Mucosa of descending colon (tissue), 3 donors: ENCODE results near the gene SDF4. TPM values are rescaled to one million over a fixed set of nuclear protein-coding genes. Genes with fewer than 3 reads are reported as not detected.

Source experiments
- ATAC-seq: fragments of 200-7000 bp; cut with Tn5 transposase; one replicate; pipeline ENCODE4 v1.9.1; 2020; ENCODE audit warnings: mild to moderate bottlenecking, moderate library complexity
- DNase-seq, 3 donors: peaks; one replicate each; pipeline ENCODE4 v3.0.0-alpha.2; 2020
- H3K36me3 ChIP-seq: fragments of 200-600 bp; one replicate; pipeline ENCODE4 v1.8.0; 2021; ENCODE audit warnings: low read depth, mild to moderate bottlenecking
- H3K4me1 ChIP-seq: fragments of 200-600 bp; one replicate; pipeline ENCODE4 v1.8.0; 2021; ENCODE audit warnings: low read depth, mild to moderate bottlenecking
- H3K4me3 ChIP-seq: fragments of 200-600 bp; one replicate; pipeline ENCODE4 v1.8.0; 2021; ENCODE audit warnings: mild to moderate bottlenecking
- H3K9me3 ChIP-seq: fragments of 200-600 bp; one replicate; pipeline ENCODE4 v1.8.0; 2021; ENCODE audit warnings: mild to moderate bottlenecking
- intact Hi-C, 2 donors: fragments of 100-400 bp; cut with DNase I in 1 of 2; cut with micrococcal nuclease in 1 of 2; formaldehyde crosslinking; loops; one replicate each; pipeline versions ENCODE4 v1.11.0 to v1.11.1; 2022; cut with DNase I, micrococcal nuclease
- total RNA-seq, 3 donors: library from RNA; stranded (reverse); fragmentation: NEBNext Ultra II Directional in 2 of 3; extraction: Animal tissue kit (Norgen Biotek cat#: 25700) in 2 of 3; gene quantifications; one replicate each; pipeline versions ENCODE4 v1.2.1 to v1.2.4, GENCODE V29; 2021 to 2023
- TF ChIP-seq, protein P1 (sequence below): fragments of 200-600 bp; IDR thresholded peaks from one replicate; pipeline ENCODE4 v1.8.0; 2022; ENCODE audit warnings: antibody characterized with exemption, mild to moderate bottlenecking
- donor health status: DM: no; HTN: no; CAD: no; lungs with moderate emphysema.
- donor health status: DM: no; HTN: no; CAD: no.
- donor health status: DM: no; HTN: yes; CAD: no.

Gene SDF4
- total RNA-seq, 3 donors from 2014 or later: 169 to 257 (median 226) TPM

DNA sequence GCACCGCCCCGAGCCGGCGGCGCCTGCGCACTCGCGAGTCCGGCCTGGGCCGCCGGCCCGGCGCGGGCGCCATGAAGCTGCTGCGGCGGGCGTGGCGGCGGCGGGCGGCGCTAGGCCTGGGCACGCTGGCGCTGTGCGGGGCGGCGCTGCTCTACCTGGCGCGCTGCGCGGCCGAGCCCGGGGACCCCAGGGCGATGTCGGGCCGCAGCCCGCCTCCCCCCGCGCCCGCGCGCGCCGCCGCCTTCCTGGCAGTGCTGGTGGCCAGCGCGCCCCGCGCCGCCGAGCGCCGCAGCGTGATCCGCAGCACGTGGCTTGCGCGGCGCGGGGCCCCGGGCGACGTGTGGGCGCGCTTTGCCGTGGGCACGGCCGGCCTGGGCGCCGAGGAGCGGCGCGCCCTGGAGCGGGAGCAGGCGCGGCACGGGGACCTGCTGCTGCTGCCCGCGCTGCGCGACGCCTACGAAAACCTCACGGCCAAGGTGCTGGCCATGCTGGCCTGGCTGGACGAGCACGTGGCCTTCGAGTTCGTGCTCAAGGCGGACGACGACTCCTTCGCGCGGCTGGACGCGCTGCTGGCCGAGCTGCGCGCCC is 501 bp upstream of the SDF4 start, which contains the start of gene B3GALT6:
Gene B3GALT6, plus strand, starts transcription at position 30 of the 588 bp plus-strand sequence. Its CDS starts 42 bp downstream, at position 72.
- ATAC-seq (no peak), DNase-seq (peak in 1 of 3 donors; percentile 69)
- H3K4me3 ChIP-seq: peak within 1 kb of the TSS; percentile 98
- H3K9me3 ChIP-seq: no peaks in the 10 kb centered on the region
- peaks cover 32% of the 10 kb centered on the region for H3K4me1 ChIP-seq
- peaks cover 3% of the 10 kb centered on the region for H3K36me3 ChIP-seq
- TF ChIP-seq, protein P1, sequence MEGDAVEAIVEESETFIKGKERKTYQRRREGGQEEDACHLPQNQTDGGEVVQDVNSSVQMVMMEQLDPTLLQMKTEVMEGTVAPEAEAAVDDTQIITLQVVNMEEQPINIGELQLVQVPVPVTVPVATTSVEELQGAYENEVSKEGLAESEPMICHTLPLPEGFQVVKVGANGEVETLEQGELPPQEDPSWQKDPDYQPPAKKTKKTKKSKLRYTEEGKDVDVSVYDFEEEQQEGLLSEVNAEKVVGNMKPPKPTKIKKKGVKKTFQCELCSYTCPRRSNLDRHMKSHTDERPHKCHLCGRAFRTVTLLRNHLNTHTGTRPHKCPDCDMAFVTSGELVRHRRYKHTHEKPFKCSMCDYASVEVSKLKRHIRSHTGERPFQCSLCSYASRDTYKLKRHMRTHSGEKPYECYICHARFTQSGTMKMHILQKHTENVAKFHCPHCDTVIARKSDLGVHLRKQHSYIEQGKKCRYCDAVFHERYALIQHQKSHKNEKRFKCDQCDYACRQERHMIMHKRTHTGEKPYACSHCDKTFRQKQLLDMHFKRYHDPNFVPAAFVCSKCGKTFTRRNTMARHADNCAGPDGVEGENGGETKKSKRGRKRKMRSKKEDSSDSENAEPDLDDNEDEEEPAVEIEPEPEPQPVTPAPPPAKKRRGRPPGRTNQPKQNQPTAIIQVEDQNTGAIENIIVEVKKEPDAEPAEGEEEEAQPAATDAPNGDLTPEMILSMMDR: no peak
- intact Hi-C loops: no loop called here

DNA sequence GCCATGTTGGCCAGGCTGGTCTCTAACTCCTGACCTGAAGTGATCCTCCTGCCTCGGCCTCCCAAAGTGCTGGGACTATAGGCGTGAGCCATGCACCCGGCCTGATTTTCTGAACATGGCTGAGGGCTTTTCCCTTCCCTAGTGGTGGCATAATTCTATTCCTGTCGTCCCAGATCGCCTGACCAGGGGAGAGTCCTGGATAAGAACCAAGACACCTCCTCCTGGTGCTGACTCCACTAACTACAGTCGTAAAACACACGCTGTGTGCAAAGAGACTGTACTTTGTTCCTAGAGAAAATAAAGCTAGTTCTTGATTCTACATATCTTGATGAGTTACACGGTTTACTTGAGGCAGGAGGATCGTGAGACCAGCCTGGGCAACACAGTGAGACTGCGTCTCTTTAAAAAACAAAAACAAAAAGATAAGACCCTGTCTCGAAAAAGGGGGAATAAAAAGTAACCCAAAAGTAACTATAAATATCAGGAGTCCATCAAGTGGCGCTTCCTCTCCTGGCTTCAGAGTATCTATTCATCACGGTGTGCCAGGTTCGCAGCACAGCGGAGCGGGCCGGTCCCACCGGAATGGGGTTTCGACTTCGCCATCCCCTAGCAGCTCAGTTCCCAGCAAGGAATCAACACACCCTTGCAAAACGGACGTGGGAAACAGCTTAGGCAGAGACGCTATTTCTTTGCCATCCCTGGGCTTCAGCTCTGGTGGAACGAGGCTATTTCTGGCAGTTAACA is 973 bp downstream of the SDF4 start:
- intact Hi-C loops: no loop called here
- peaks cover 7% of the 10 kb centered on the region for H3K36me3 ChIP-seq
- no peaks in the 10 kb centered on the region for H3K9me3 ChIP-seq
- ATAC-seq (peak; percentile 74), DNase-seq (peak in 2 of 3 donors; percentile 56 to 79)
- H3K4me1 ChIP-seq: peaks cover 27% of the 10 kb centered on the region
- H3K4me3 ChIP-seq: peak overlapping the region; percentile 98
- TF ChIP-seq, protein P1: no peak

DNA sequence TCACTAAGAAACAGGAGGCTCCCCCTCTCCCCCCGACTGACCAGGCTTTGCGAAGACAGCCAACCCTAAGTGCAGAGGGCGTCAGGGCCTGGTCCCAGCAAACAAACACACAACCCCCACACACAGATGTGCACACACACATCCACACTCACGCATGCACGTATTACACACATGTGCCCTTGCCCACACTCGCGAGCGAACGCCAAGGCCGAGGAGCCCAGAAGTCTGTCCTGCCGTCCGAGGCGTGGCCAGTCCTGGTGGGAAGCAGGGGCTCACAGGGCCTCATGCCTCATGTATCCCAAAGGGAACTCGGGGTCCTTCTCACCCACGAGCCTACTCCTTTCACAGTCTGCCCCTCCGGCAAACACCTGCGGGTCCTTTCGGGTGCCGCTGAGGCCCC is 2.0 kb downstream of the SDF4 start:
- TF ChIP-seq, protein P1: no peak
- H3K4me3 ChIP-seq: no peak overlapping the region

DNA sequence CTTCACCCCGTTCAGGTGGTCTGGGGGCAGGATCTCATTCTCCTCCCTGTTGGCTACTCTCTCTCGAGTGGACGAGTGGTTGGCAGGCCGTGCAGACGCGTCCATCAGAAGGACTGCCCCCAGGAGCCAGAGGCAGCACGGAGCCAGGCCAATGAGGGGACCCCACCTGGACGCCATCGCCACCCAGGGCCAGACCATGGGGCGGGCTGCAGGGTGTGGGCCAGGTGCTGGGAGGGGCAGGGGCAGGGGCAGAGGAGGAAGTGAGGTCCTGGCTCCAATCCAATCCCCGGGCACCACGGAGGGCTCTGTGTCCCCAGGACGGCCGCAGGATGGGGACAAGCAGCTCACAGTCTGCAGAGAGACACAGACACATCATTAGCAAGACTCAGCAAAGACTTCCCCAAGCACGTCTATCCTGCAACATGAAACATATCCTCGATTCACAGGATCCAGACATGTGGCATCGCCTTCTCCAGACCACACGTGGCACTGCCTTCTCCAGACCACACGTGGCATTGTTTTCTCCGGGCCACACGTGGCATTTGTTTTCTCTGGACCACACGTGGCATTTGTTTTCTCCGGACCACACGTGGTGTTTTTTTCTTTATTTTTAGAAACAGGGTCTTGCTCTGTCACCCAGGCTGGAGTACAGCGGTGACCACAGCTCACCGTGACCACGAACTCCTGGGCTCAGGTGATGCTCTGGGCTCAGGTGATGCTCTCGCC is 3.0 kb downstream of the SDF4 start:
- Histone ChIP-seq H3K9me3 (no peaks in the 10 kb centered on the region), H3K4me3 (no peak overlapping the region), H3K4me1 (peaks cover 27% of the 10 kb centered on the region), H3K36me3 (peaks cover 7% of the 10 kb centered on the region)
- DNase-seq (no peak), ATAC-seq (no peak)
- intact Hi-C loops: no loop called here
- TF ChIP-seq, protein P1: no peak

More for the DNA sequence above, 2.0 kb downstream of the SDF4 start:
- Histone ChIP-seq H3K36me3 (peaks cover 7% of the 10 kb centered on the region), H3K9me3 (no peaks in the 10 kb centered on the region), H3K4me1 (peaks cover 27% of the 10 kb centered on the region)
- intact Hi-C loops: no loop called here
- DNase-seq: no peak
- no peak for ATAC-seq

DNA sequence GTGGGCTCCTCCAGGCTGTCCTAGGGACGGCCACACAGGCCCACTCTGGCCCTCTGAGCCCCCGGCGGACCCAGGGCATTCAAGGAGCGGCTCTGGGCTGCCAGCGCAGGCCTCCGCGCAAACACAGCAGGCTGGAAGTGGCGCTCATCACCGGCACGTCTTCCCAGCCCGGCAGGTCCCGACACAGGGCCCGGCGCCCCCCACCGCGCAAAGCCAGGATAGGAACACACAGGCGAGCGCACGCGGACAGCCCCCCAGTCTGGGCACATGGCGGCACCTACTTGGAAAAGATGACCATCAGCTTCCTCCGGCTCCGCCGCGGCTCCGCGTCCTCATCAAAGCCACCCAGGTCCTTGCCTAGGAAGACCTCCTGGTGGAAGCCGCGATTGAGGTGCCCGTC is 3.6 kb downstream of the SDF4 start:
- peaks cover 24% of the 10 kb centered on the region for H3K4me1 ChIP-seq
- TF ChIP-seq, protein P1: no peak
- DNase-seq (no peak), ATAC-seq (no peak)
- no peaks in the 10 kb centered on the region for H3K9me3 ChIP-seq
- intact Hi-C loops: no loop called here
- peaks cover 12% of the 10 kb centered on the region for H3K36me3 ChIP-seq
- no peak overlapping the region for H3K4me3 ChIP-seq
